Measurements from ENCODE around the gene CRYBB1. TPM values are rescaled to one million over a fixed set of nuclear protein-coding genes. Genes with fewer than 3 reads are reported as not detected.
A peak's percentile ranks its signal among the peaks of the same experiment; 100 is the strongest.

The CRYBB1 gene
- total and polyA plus RNA-seq, 2 of the 13 experiments (the other 11 are each of a cell fraction or from before 2014, with no cell fraction given): not detected

- TF ChIP-seq KIAA2018 (CRISPR knock-in tag; IDR thresholded peaks at IDR 0.05; ENCODE audit: borderline replicate concordance) (no peak), ZFP37 (CRISPR knock-in tag; IDR thresholded peaks at IDR 0.05; ENCODE audit: borderline replicate concordance) (no peak)
Observed at GRCh38 chr22:26589367-26589844, 28.4 kb downstream of the CRYBB1 start (continued).

DNA sequence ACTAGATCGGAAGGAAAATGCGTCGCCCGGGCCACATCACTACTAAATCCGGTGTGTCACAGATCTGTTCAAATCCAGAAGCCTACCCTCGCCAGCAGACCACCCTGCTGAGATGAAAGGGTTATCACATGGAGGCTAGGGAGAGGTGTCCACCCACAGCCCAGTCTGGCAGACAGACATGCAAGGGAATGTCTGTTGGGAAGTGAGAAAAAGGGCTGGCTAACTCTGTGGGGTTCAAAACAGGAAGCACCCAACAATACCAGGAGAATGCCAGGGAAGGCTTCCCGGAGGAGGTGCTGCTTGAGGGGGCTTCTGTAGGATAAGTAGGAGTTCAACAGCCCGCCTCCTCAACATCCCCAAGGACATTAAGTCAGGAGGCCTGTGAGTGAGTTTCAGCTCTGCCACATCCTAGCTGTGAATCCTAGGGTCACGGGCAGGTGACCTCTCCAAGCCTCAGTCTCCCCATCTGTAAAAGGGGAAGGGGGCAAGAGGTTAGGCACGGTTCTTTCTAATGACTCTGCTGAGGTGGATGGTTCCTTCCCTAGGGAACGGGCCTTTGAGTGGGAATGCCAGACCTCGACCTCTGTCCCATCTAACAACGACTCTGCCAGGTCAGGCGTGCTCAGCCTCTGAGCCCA, 29.0 kb downstream of the CRYBB1 start:
- H3K4me3 ChIP-seq (replicated peaks in 1 of 3; ENCODE audit: insufficient read depth in 1 of 3, low read depth in 2 of 3, low read length in 3 of 3): peak overlapping the region; percentile 83 to 99 (median 87)
- FAIRE-seq (no peak), ATAC-seq (no peak), DNase-seq (ENCODE audit: low spot score) (peak; percentile 17)
- POLR2A ChIA-PET: no interaction called here
- no peak overlapping the region for H2AFZ ChIP-seq (ENCODE audit: low read length)
- no peaks in the 10 kb centered on the region for H3K36me3 ChIP-seq (replicated peaks in 1 of 2; ENCODE audit: control insufficient read depth in 1 of 2, insufficient read depth in 2 of 2, low read length in 2 of 2)
- H3K27ac ChIP-seq (ENCODE audit: extremely low read length, insufficient read depth, low read length): peak overlapping the region; percentile 67
- no peaks in the 10 kb centered on the region; a peak in 1 of 5 replicates for H3K27me3 ChIP-seq (ENCODE audit: control insufficient read depth in 1 of 2, insufficient read depth in 2 of 2, low read length in 2 of 2)
- in situ Hi-C loops (cut with HindIII; ENCODE audit: extremely low pct_ligation_motif_present, low pct_unique_long_range_greater_than_20kb): no loop called here
- H3K79me2 ChIP-seq (ENCODE audit: insufficient read depth, low read length): peaks cover 10% of the 10 kb centered on the region
- H3K9me3 ChIP-seq (ENCODE audit: low read length): no peaks in the 10 kb centered on the region
- BruUV-seq (replicated peaks): no TSS peak
- CTCF ChIA-PET (ENCODE audit: low intra/inter-chr PET ratio, low total read pairs): no interaction called here
- intact Hi-C loops (cut with micrococcal nuclease; ENCODE audit: unreplicated experiment): no loop called here
- 93% methylated on average over 9 of the region's 14 CpGs for WGBS (ENCODE audit: low lambda C conversion rate)
- no peaks in the 10 kb centered on the region for H4K20me1 ChIP-seq (ENCODE audit: insufficient read depth, low read length)
- H3K4me1 ChIP-seq (ENCODE audit: insufficient read depth, low read length): peaks cover 33% of the 10 kb centered on the region
- H3K4me2 ChIP-seq (ENCODE audit: low read depth, low read length): peak overlapping the region; percentile 90
- peak overlapping the region; percentile 73 for H3K9ac ChIP-seq (ENCODE audit: insufficient read depth, low read depth, low read length)
- TF ChIP-seq ZFP82 (CRISPR knock-in tag; IDR thresholded peaks at IDR 0.05; ENCODE audit: borderline replicate concordance) (no peak), EHMT2 (IDR thresholded peaks at IDR 0.05; ENCODE audit: borderline replicate concordance, low read depth, low read length) (no peak), MXI1 (IDR thresholded peaks at IDR 0.05; ENCODE audit: borderline replicate concordance, low read depth, low read length) (0 out of 3 replicates have a peak, but pooled peaks have one; percentile 32), FLYWCH1 (CRISPR knock-in tag; IDR thresholded peaks at IDR 0.05) (no peak), ZNF629 (CRISPR knock-in tag; conservative IDR thresholded peaks at IDR 0.05) (peak; percentile 93), HINFP (CRISPR knock-in tag; IDR thresholded peaks at IDR 0.05; ENCODE audit: low read depth) (no peak), ZMYM3 (CRISPR knock-in tag; IDR thresholded peaks at IDR 0.05) (peak; percentile 55; the same call in 1 of the 2 replicates), PPARG (CRISPR knock-in tag; conservative IDR thresholded peaks at IDR 0.05) (0 out of 2 replicates have a peak, but pooled peaks have one; percentile 16), ZNF121 (CRISPR knock-in tag; IDR thresholded peaks at IDR 0.05) (peak; percentile 33), KAT7 (CRISPR knock-in tag; IDR thresholded peaks at IDR 0.05; ENCODE audit: borderline replicate concordance) (0 out of 2 replicates have a peak, but pooled peaks have one; percentile 14), MIXL1 (CRISPR knock-in tag; IDR thresholded peaks at IDR 0.05) (no peak)
